ENCODE results near the gene GRHL1.
"Not testable (repeated sequence)": the region's sequence is repeated elsewhere in the genome, so short reads cannot be mapped to it uniquely, and the experiment has no call there.

The GRHL1 gene

DNA sequence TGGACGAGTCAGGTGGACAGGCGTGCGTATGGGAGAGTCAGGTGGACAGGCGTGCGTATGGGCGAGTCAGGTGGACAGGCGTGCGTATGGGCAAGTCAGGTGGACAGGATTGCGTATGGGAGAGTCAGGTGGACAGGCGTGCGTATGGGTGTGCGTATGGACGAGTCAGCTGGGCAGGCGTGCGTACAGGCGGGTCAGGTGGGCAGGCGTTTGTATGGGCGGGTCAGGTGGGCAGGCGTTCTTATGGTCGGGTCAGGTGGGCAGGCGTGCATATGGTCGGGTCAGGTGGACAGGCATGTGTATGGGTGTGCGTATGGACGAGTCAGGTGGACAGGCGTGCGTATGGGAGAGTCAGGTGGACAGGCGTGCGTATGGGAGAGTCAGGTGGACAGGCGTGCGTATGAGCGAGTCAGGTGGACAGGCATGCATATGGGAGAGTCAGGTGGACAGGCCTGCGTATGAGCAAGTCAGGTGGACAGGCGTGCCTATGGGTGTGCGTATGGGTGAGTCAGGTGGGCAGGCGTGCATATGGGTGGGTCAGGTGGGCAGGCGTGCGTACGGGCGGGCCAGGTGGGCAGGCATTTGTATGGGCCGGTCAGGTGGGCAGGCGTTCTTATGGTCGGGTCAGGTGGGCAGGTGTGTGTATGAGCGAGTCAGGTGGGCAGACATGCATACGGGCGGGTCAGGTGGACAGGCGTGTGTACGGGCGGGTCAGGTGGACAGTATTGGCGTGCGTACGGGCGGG lies 59.5 kb downstream of the GRHL1 start:
- not testable (repeated sequence) for DNase-seq

GRCh38 chr2:10011606-10012325 lies 60.3 kb downstream of the GRHL1 start:
- not testable (repeated sequence) for DNase-seq

DNA sequence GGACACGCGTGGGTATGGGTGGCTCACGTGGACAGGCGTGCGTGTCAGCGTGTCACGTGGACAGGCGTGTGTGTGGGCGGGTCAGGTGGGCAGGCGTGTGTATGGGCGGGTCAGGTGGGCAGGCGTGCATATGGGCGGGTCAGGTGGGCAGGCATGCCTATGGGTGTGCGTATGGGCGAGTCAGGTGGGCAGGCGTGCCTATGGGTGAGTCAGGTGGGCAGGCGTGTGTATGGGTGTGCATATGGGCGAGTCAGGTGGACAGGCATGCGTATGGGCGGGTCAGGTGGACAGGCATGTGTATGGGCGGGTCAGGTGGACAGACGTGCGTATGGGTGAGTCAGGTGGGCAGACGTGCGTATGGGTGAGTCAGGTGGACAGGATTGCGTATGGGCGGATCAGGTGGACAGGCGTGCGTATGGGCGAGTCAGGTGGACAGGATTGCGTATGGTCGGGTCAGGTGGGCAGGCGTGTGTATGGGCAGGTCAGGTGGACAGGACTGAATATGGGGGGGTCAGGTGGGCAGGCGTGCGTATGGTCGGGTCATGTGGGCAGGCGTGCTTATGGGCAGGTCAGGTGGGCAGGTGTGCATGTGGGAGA lies 61.0 kb downstream of the GRHL1 start:
- not testable (repeated sequence) for DNase-seq

- no peak for DNase-seq
These were observed 61.5 kb downstream of the GRHL1 start for GRCh38 chr2:10012963-10013461.

DNA sequence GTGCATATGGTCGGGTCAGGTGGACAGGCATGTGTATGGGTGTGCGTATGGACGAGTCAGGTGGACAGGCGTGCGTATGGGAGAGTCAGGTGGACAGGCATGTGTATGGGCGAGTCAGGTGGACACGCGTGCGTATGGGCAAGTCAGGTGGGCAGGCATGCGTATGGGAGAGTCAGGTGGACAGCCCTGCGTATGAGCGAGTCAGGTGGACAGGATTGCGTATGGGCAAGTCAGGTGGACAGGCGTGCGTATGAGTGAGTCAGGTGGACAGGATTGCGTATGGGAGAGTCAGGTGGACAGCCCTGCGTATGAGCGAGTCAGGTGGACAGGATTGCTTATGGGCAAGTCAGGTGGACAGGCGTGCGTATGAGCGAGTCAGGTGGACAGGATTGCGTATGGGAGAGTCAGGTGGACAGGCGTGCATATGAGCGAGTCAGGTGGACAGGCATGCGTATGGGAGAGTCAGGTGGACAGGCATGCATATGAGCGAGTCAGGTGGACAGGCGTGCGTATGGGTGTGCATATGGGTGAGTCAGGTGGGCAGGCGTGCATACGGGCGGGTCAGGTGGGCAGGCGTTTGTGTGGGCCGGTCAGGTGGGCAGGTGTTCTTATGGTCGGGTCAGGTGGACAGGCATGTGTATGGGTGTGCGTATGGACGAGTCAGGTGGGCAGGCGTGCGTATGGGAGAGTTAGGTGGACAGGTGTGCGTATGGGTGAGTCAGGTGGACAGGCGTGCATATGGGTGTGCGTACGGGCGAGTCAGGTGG lies 62.3 kb downstream of the GRHL1 start:
- DNase-seq: not testable (repeated sequence)

DNA sequence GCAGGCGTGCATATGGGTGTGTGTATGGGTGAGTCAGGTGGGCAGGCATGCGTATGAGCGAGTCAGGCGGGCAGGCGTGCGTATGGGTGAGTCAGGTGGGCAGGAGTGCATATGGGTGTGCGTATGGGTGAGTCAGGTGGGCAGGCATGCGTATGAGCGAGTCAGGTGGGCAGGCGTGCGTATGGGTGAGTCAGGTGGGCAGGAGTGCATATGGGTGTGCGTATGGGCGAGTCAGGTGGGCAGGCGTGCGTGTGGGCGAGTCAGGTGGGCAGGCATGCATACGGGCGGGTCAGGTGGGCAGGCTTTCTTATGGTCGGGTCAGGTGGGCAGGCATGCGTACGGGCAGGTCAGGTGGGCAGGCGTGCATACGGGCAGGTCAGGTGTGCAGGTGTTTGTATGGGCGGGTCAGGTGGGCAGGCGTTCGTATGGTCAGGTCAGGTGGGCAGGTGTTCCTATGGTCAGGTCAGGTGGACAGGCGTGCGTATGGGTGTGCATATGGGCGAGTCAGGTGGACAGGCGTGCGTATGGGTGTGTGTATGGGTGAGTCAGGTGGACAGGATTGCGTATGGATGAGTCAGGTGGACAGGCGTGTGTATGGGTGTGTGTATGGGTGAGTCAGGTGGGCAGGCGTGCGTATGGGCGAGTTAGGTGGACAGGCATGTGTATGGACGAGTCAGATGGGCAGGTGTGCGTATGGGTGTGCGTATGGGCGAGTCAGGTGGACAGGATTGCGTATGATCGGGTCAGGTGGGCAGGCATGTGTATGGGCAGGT lies 63.1 kb downstream of the GRHL1 start:
- DNase-seq: no peak

GRCh38 chr2:10015376-10015989 lies 64.0 kb downstream of the GRHL1 start:
- not testable (repeated sequence) for DNase-seq

DNA sequence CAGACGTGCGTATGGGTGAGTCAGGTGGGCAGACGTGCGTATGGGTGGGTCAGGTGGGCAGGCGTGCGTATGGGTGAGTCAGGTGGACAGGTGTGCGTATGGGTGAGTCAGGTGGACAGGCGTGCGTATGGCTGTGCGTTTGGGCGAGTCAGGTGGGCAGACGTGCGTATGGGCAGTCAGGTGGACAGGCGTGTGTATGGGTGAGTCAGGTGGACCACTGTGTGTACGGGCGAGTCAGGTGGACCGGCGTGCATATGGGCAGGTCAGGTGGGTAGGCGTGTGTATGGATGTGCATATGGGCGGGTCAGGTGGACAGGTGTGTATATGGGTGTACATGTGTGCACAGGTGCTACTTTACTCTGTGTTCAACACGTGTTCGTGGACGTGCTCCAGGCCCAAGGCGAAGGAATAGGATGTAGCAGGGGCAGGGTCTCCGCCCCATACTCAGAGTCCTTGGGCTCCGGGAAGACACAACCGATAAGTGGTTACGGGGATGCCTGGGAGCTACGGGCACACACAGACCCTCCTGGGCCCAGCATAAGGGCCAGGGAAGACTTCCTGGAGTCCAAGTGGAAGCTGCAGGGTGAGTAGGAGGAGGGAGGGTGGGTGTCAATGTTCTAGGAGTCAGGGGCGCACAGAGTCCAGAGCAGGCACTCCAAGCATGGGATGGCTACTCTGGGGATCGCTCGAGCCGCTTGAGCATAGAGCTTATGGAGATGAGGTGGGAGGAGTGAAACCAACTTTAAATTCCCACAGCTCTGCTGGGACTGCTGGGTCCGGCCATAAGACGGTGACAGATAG lies 64.7 kb downstream of the GRHL1 start:
- DNase-seq: no peak

GRCh38 chr2:10016802-10017258 lies 65.3 kb downstream of the GRHL1 start:
- DNase-seq: no peak

DNA sequence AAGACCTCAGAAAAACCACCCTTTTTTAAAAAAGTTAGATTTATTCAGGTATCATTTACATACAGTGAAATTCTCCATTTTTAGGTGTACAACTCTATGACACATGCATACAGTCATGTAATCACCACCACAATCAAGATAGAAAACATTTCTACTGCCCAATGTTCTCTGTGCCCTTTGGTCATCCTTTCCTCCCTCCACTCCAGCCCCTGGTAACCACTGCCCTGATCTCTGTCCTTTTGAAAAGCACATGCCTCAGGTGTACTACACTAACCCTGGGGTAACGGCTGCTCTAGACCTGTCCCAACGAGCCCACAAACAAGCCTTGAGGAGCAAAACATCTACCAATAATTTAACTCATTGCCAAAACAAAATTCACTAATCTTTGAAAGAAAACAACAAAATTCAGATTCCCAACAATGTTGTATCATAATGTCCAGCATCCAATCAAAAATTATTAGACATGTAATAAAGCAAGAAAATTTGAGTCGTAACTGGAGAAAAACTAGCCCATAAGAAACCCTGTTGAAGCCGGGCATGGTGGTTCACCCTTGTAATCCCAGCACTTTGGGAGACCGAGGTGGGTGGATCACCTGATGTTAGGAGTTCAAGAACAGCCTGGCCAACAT lies 65.9 kb downstream of the GRHL1 start:
- DNase-seq: no peak

DNA sequence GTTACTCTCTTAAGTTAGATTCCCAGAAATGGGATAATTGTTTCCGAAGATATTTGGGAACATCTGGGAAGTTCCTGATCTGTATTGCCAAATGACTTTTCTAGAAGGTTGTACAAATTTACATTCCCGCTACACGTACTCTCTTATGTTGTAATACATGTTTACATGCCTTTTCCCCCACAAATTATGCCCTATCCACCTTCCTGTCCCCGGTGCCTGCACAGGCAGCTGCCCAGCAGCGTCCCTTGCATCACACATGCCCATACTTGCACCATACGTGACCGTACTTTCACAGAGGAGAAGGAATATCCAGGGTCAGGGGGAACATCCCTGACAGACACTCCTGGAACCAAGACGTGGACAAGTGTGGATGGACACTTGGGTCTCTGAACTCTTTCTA lies 67.7 kb downstream of the GRHL1 start:
- DNase-seq: no peak

DNA sequence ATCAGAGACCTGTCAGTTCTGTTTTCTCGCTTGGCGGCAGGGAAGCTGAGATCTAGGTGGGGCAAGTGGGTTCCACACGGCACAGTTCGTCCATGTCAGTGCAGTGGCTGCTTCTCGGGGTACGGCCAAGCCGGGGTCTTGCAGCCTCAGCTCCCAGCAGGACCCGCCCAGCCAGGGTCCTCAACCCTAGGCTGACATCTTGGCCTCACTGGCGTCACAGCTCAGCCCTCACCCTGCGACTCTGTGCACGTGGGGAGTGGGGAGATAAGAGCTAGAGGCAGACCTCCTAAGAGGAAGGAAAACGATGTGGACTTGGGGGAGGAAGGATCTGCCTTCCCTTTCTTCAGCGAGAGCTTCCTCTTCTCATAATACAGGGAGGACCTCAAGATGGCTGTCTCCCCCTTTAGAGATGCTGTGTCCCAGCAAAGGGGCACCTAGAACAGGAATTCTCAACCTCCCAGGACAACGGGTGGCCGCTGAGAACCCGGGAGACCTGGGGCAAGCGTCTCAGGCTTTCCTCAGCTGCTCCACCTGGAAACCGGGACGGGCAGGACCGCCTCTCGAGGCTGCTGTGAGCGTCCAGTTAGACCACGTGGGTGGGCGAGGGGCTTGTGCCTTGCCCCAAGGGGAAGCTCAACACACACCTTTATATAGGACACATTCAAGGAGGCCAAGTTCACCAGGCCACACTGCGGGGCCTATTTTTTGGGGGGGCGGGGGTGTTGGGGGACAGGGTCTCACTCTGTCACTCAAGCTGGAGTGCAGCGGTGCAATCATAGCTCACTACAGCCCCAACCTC lies 68.3 kb downstream of the GRHL1 start:
- no peak for DNase-seq

DNA sequence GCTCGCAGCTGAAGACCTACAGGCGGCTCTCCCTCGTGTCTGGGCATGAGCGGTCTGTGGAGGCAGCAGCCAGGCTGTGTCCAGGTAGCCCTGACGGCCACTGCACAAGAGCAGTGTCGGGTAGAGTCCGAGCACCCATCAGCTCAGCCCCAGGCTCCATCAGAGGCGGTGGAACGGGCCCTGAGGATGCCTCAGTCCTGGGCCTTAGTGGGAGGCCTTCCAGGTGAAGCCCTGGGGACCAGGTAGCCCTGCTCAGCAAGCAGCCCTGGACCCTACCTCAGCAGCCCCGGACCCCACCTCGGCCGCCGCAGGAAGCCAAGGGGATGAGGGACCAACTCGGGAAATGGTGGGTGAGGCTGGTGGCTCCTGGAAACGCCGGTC lies 70.5 kb downstream of the GRHL1 start:
- no peak for DNase-seq

GRCh38 chr2:10022445-10022844 lies 71.0 kb downstream of the GRHL1 start:
- DNase-seq: no peak

DNA sequence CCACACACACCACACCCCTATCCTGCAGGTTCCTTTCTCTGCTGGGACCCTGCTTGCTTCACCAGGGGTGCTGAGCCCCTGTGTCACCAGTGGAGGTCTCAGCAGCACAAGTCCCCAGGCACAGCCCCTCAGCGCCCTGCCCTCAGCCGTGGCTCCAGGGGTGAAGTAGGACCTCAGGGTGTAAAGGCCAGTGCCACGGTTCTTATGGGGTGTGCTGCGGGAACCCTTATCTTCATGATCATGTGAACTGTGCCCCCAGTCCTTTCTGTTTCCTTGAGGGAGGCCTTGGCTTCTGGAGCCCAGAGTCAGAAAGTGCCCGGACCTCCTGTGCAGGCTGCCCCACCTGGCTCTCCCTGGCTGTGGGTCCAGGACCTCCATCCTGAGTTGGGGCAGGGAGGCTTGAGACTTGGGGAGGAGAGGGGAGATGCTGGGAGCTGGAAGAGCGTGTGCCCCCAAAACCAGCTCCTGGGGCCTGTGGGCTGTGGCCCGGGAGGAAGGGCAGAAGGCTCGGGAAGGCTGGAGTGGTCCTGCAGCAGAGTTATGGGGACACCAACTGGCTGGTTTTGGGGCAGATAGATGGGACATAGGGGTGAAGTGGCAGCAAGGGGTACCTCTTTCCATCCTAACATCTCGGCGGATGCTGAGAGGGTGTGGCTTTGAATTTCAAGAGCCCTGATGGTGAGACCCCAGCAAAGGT lies 71.6 kb downstream of the GRHL1 start:
- DNase-seq: no peak

DNA sequence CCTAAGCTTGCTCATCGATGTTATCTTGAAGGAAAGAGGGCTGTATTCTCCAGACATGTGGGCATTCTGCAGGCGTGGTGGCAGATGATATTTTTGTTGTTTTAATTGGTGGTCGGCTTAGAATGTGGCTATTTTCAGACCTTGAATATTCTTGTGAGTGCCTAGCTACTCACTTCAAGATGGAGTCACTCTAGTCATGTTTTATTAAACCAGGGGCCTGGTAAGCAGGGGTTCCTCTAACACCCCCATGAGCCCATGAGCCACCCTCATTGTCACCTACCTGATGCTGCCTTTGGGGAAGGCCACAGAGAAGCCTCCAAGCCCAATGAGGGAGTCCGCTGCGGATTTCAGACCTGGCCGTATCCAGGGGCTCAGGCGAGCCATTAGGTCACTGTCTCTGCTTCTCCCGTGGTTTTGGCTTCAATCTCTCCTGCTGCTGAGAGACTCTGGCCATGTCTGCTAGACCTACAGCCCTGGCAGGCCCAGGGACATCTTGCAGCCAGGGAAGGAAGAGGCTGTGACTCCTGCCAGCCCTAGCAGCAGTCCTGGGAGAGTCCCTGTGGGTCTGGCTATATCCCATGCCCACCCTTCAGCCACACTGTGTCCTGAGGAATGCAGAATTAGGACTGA lies 75.6 kb downstream of the GRHL1 start:
- no peak for DNase-seq

- no peak for DNase-seq
These were observed 76.3 kb downstream of the GRHL1 start for GRCh38 chr2:10027660-10028330.
